Panc1 (cell line): ENCODE measurements around the gene AP4E1. TPM values are rescaled to one million over a fixed set of nuclear protein-coding genes. Genes with fewer than 3 reads are reported as not detected.

ENCODE experiments used
- ATAC-seq: fragments of 200-7000 bp; cut with Tn5 transposase; 2 replicates; pipeline ENCODE4 v1.9.1; 2020; ENCODE audit warnings: mild to moderate bottlenecking, moderate library complexity
- BruUV-seq: library from RNA; stranded (reverse); fragments of 400-500 nt; replicated peaks from 2 replicates; lab custom pipeline; 2021; lab: Mats Ljungman, UMichigan
- CTCF ChIA-PET: fragments of 300-600 bp; sonication (Branson Sonifier 250); formaldehyde crosslinking; loops from one replicate; lab custom pipeline; 2022; ENCODE audit warnings: antibody characterized with exemption; lab: Charles Lee
- POLR2A ChIA-PET: fragments of 300-600 bp; sonication (Branson Sonifier 250); formaldehyde crosslinking; loops from one replicate; lab custom pipeline; 2022; ENCODE audit warnings: antibody characterized with exemption; lab: Charles Lee
- DNase-seq: peaks from one replicate; pipeline ENCODE4 v3.0.0-alpha.2; 2010; ENCODE audit warnings: low read depth, low spot score
- H3K27ac ChIP-seq: 2 replicates; pipeline ENCODE4 v1.5.1; 2011; ENCODE audit warnings: mild to moderate bottlenecking, low read length, inconsistent platforms
- H3K27me3 ChIP-seq: fragments of 200-500 bp; sonication (Bioruptor generic); 2 replicates; pipeline ENCODE4 v1.6.0; 2014; ENCODE audit warnings: low read length, inconsistent platforms; ENCODE audit not compliant: control insufficient read depth, insufficient read depth
- H3K36me3 ChIP-seq: fragments of 200-500 bp; sonication (Bioruptor generic); 2 replicates; pipeline ENCODE4 v1.5.1; 2014; ENCODE audit warnings: inconsistent platforms, mild to moderate bottlenecking, low read length, moderate library complexity; ENCODE audit not compliant: control insufficient read depth, insufficient read depth
- H3K4me1 ChIP-seq: 2 replicates; pipeline ENCODE4 v1.5.1; 2011; ENCODE audit warnings: inconsistent platforms, mild to moderate bottlenecking, low read length, moderate library complexity; ENCODE audit not compliant: control insufficient read depth, insufficient read depth
- H3K4me3 ChIP-seq, 2 experiments: 2 replicates each; pipeline ENCODE4 v1.5.1; 2011 to 2012; ENCODE audit warnings: low read depth in 2 of 2, low read length in 2 of 2, mild to moderate bottlenecking in 2 of 2, inconsistent platforms in 1 of 2, moderate library complexity in 1 of 2
- H3K9me3 ChIP-seq: fragments of 200-500 bp; sonication (Bioruptor generic); 2 replicates; pipeline ENCODE4 v1.5.1; 2014; ENCODE audit warnings: low read depth, mild to moderate bottlenecking, inconsistent platforms, low read length, moderate library complexity; ENCODE audit not compliant: control insufficient read depth, insufficient read depth
- POLR2AphosphoS5 ChIP-seq: IDR thresholded peaks from 2 replicates; pipeline ENCODE4 v1.6.1; 2012; ENCODE audit warnings: mild to moderate bottlenecking, low read depth, low read length, moderate library complexity
- REST ChIP-seq, 2 experiments: IDR thresholded peaks; 2 replicates each; pipeline ENCODE4 v1.6.1; 2011 to 2012; ENCODE audit warnings: low read depth in 2 of 2, control low read depth in 1 of 2, low read length in 1 of 2, mild to moderate bottlenecking in 1 of 2, moderate library complexity in 1 of 2; ENCODE audit not compliant: insufficient read depth in 1 of 2
- SIN3A ChIP-seq: IDR thresholded peaks from 2 replicates; pipeline ENCODE4 v1.6.1; 2012; ENCODE audit warnings: low read depth, mild to moderate bottlenecking, low read length, moderate library complexity, borderline replicate concordance; ENCODE audit not compliant: insufficient read depth
- TCF7L2 ChIP-seq: IDR thresholded peaks from 2 replicates; pipeline ENCODE4 v1.6.1; 2011; ENCODE audit warnings: mild to moderate bottlenecking, low read depth, low read length, inconsistent platforms
- in situ Hi-C: cut with HindIII; loops from 2 replicates; pipeline ENCODE4 v1.10.0; 2016; ENCODE audit warnings: low sequenced_read_pairs, low pct_unique_long_range_greater_than_20kb
- intact Hi-C: fragments of 100-400 bp; cut with micrococcal nuclease; formaldehyde crosslinking; loops from one replicate; pipeline ENCODE4 v1.10.0; 2022; ENCODE audit not compliant: unreplicated experiment
- total RNA-seq: library from RNA; stranded (reverse); gene quantifications from one replicate; pipeline ENCODE4 v1.2.1, GENCODE V29; 2021; ENCODE audit not compliant: unreplicated experiment
- TF ChIP-seq, protein P1 (sequence below): fragments of 450-650 bp; IDR thresholded peaks from 2 replicates; pipeline ENCODE4 v1.5.1; 2017; ENCODE audit warnings: mild to moderate bottlenecking

AP4E1 gene
- total RNA-seq, 1 experiment from 2014 or later = 13.6 TPM

DNA sequence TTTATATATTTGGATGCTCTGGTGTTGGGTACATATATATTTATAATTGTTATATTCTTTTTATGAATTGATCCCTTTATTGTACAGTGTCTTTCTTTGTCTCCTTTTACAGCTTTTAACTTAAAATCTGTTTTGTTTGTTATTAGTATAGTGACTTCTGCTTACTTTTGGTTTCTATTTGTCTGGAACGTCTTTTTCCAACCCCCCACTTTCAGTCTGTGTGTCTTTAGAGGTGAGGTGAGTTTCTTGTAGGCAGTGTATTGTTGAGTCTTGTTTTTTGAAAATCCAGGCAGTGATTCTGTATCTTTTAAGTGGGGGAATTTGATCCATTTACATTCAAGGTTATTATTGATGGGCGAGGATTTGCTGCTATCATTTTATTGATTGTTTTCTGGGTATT is 62.0 kb downstream of the AP4E1 start:
- DNase-seq (no peak), ATAC-seq (no peak)
- no peaks in the 10 kb centered on the region for H3K4me1 ChIP-seq
- in situ Hi-C loops (no loop called here), intact Hi-C loops (no loop called here)
- BruUV-seq = no TSS peak
- no peaks in the 10 kb centered on the region for H3K36me3 ChIP-seq
- CTCF ChIA-PET = interaction anchor here (0.7 kb wide), 2 partner anchors 121 to 1403 kb away, joined by 3 read pairs; no protein-coding TSS in a partner anchor
- no peak overlapping the region for H3K4me3 ChIP-seq
- peaks cover 15% of the 10 kb centered on the region; the same call in 1 of the 2 replicates for H3K9me3 ChIP-seq
- TF ChIP-seq SIN3A (no peak), TCF7L2 (no peak), POLR2AphosphoS5 (no peak), REST (IDR thresholded peaks at IDR 0.05; ENCODE audit: insufficient read depth in 1 of 2, low read depth in 2 of 2, low read length in 1 of 2) (no peak)
- TF ChIP-seq, protein P1, sequence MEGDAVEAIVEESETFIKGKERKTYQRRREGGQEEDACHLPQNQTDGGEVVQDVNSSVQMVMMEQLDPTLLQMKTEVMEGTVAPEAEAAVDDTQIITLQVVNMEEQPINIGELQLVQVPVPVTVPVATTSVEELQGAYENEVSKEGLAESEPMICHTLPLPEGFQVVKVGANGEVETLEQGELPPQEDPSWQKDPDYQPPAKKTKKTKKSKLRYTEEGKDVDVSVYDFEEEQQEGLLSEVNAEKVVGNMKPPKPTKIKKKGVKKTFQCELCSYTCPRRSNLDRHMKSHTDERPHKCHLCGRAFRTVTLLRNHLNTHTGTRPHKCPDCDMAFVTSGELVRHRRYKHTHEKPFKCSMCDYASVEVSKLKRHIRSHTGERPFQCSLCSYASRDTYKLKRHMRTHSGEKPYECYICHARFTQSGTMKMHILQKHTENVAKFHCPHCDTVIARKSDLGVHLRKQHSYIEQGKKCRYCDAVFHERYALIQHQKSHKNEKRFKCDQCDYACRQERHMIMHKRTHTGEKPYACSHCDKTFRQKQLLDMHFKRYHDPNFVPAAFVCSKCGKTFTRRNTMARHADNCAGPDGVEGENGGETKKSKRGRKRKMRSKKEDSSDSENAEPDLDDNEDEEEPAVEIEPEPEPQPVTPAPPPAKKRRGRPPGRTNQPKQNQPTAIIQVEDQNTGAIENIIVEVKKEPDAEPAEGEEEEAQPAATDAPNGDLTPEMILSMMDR = no peak
- H3K27me3 ChIP-seq = no peaks in the 10 kb centered on the region
- no peak overlapping the region for H3K27ac ChIP-seq
- POLR2A ChIA-PET = no interaction called here

- no peaks in the 10 kb centered on the region for H3K4me1 ChIP-seq
- in situ Hi-C loops = no loop called here
- DNase-seq = no peak
- no peak overlapping the region for H3K4me3 ChIP-seq
- BruUV-seq = no TSS peak
- no peak overlapping the region for H3K27ac ChIP-seq
- TF ChIP-seq TCF7L2 (no peak), SIN3A (no peak), POLR2AphosphoS5 (no peak), REST (IDR thresholded peaks at IDR 0.05; ENCODE audit: insufficient read depth in 1 of 2, low read depth in 2 of 2, low read length in 1 of 2) (no peak)
- TF ChIP-seq, protein P1 = no peak
- intact Hi-C loops = no loop called here
- CTCF ChIA-PET = no interaction called here
- ATAC-seq = no peak
- POLR2A ChIA-PET = no interaction called here
- no peaks in the 10 kb centered on the region for H3K27me3 ChIP-seq
- H3K9me3 ChIP-seq = peaks cover 15% of the 10 kb centered on the region; the same call in 1 of the 2 replicates
- no peaks in the 10 kb centered on the region for H3K36me3 ChIP-seq
These were observed 62.6 kb downstream of the AP4E1 start for GRCh38 chr15:50971115-50971514.
